Tibial nerve (tissue), 4 donors: ENCODE data around the gene BRD3OS. TPM values are rescaled to one million over a fixed set of nuclear protein-coding genes. Genes with fewer than 3 reads are reported as not detected.

Experiments
- DNase-seq, 2 donors: peaks; one replicate each; pipeline ENCODE4 v3.0.0-alpha.2; 2019; ENCODE audit warnings: low spot score in 2 of 2
- H3K27ac ChIP-seq, 4 donors: fragments of 200-600 bp; sonication (generic) in 3 of 4; one replicate each; pipeline ENCODE4 v1.5.1; 2017 to 2019; ENCODE audit warnings: mild to moderate bottlenecking in 1 of 4
- H3K27me3 ChIP-seq, 2 donors: fragments of 200-600 bp; sonication (generic) in 1 of 2; one replicate each; pipeline versions ENCODE4 v1.5.1 to v1.6.0; 2017 to 2019
- H3K36me3 ChIP-seq, 3 donors: fragments of 200-600 bp; sonication (generic); one replicate each; pipeline ENCODE4 v1.5.1; 2018 to 2019
- H3K4me1 ChIP-seq, 4 donors: fragments of 200-600 bp; sonication (generic) in 3 of 4; one replicate each; pipeline ENCODE4 v1.5.1; 2017 to 2019
- H3K4me3 ChIP-seq, 4 donors: fragments of 200-600 bp; sonication (generic) in 3 of 4; one replicate each; pipeline ENCODE4 v1.5.1; 2017 to 2019; ENCODE audit warnings: mild to moderate bottlenecking in 1 of 4, moderate library complexity in 1 of 4
- H3K9me3 ChIP-seq, 4 donors: fragments of 200-600 bp; sonication (generic) in 3 of 4; one replicate each; pipeline ENCODE4 v1.5.1; 2017 to 2019
- EP300 ChIP-seq, 2 donors: sonication (generic); formaldehyde crosslinking; IDR thresholded peaks; one replicate each; pipeline ENCODE4 v1.6.1; 2017; ENCODE audit warnings: antibody characterized with exemption in 2 of 2, mild to moderate bottlenecking in 1 of 2
- POLR2A ChIP-seq, 2 donors: fragments of 450-650 bp; IDR thresholded peaks; one replicate each; pipeline ENCODE4 v1.6.1; 2017; ENCODE audit warnings: antibody characterized with exemption in 2 of 2, mild to moderate bottlenecking in 2 of 2, moderate library complexity in 2 of 2
- WGBS, 2 donors: methylation state at CpG; one replicate each; pipeline ENCODE4 v1.1.5; 2018; 5-methylcytosine and 5-hydroxymethylcytosine counted together
- total RNA-seq, 4 donors: library from RNA; depleted of rRNA; stranded (reverse); fragments of >200 nt; gene quantifications; one replicate each; pipeline ENCODE4 v1.1.0, GENCODE V29; 2016
- TF ChIP-seq, protein P1 (sequence below), 5 experiments: fragments of 200-600 bp in 3 of 5; fragments of 450-650 bp in 2 of 5; sonication (generic) in 3 of 5; IDR thresholded peaks; one replicate each; pipeline ENCODE4 v1.5.1; 2016 to 2019; ENCODE audit warnings: antibody characterized with exemption in 5 of 5, mild to moderate bottlenecking in 3 of 5, moderate library complexity in 2 of 5

Gene BRD3OS
- total RNA-seq, 4 donors from 2014 or later = 9.2 to 28.2 (median 13.7) TPM

GRCh38 chr9:134031783-134032182, 6.5 kb downstream of the BRD3OS start:
- peaks cover 0 to 98% (median 36%) of the 10 kb centered on the region in 3 donors for H3K36me3 ChIP-seq
- DNase-seq = no peak
- H3K4me1 ChIP-seq = peaks cover 0 to 2% (median 0%) of the 10 kb centered on the region in 4 donors
- no peak for TF ChIP-seq EP300 (IDR thresholded peaks at IDR 0.05)
- TF ChIP-seq, protein P1, sequence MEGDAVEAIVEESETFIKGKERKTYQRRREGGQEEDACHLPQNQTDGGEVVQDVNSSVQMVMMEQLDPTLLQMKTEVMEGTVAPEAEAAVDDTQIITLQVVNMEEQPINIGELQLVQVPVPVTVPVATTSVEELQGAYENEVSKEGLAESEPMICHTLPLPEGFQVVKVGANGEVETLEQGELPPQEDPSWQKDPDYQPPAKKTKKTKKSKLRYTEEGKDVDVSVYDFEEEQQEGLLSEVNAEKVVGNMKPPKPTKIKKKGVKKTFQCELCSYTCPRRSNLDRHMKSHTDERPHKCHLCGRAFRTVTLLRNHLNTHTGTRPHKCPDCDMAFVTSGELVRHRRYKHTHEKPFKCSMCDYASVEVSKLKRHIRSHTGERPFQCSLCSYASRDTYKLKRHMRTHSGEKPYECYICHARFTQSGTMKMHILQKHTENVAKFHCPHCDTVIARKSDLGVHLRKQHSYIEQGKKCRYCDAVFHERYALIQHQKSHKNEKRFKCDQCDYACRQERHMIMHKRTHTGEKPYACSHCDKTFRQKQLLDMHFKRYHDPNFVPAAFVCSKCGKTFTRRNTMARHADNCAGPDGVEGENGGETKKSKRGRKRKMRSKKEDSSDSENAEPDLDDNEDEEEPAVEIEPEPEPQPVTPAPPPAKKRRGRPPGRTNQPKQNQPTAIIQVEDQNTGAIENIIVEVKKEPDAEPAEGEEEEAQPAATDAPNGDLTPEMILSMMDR (IDR thresholded peaks at IDR 0.05) = no peak
- TF ChIP-seq POLR2A (IDR thresholded peaks at IDR 0.05) = no peak
- H3K9me3 ChIP-seq = no peaks in the 10 kb centered on the region
- no peaks in the 10 kb centered on the region for H3K27me3 ChIP-seq
- no peak overlapping the region for H3K4me3 ChIP-seq
- WGBS, 2 donors = 81 to 83% methylated on average over 11 to 14 of the region's 14 CpGs
- no peak overlapping the region for H3K27ac ChIP-seq

- Histone ChIP-seq H3K27me3 (no peaks in the 10 kb centered on the region), H3K9me3 (peaks cover 0 to 4% (median 0%) of the 10 kb centered on the region in 4 donors), H3K27ac (no peak overlapping the region), H3K36me3 (peaks cover 0 to 100% (median 36%) of the 10 kb centered on the region in 3 donors), H3K4me3 (no peak overlapping the region), H3K4me1 (no peaks in the 10 kb centered on the region)
- no peak for DNase-seq
- TF ChIP-seq EP300 (IDR thresholded peaks at IDR 0.05) (no peak), POLR2A (IDR thresholded peaks at IDR 0.05) (no peak)
- TF ChIP-seq, protein P1 (IDR thresholded peaks at IDR 0.05) = no peak
- WGBS, 2 donors = 93% methylated on average over 40 of the region's 40 CpGs
Measured at GRCh38 chr9:134032456-134033222, 7.4 kb downstream of the BRD3OS start.

GRCh38 chr9:134033516-134034214, 8.4 kb downstream of the BRD3OS start:
- WGBS, 2 donors = 92% methylated on average over 26 of the region's 26 CpGs
- TF ChIP-seq POLR2A (IDR thresholded peaks at IDR 0.05) = no peak
- TF ChIP-seq EP300 (IDR thresholded peaks at IDR 0.05) = no peak
- TF ChIP-seq, protein P1 (IDR thresholded peaks at IDR 0.05) = no peak
- Histone ChIP-seq H3K36me3 (peaks cover 0 to 100% (median 42%) of the 10 kb centered on the region in 3 donors), H3K4me1 (no peaks in the 10 kb centered on the region), H3K9me3 (peaks cover 0 to 11% (median 0%) of the 10 kb centered on the region in 4 donors), H3K4me3 (no peak overlapping the region), H3K27ac (no peak overlapping the region), H3K27me3 (no peaks in the 10 kb centered on the region)
- no peak for DNase-seq

GRCh38 chr9:134034215-134035040, 9.1 kb downstream of the BRD3OS start:
- TF ChIP-seq, protein P1 (IDR thresholded peaks at IDR 0.05) = no peak
- no peaks in the 10 kb centered on the region for H3K27me3 ChIP-seq
- H3K4me1 ChIP-seq = no peaks in the 10 kb centered on the region
- no peak overlapping the region for H3K27ac ChIP-seq
- DNase-seq = no peak
- peaks cover 0 to 11% (median 0%) of the 10 kb centered on the region in 4 donors for H3K9me3 ChIP-seq
- peaks cover 0 to 100% (median 42%) of the 10 kb centered on the region in 3 donors for H3K36me3 ChIP-seq
- H3K4me3 ChIP-seq = no peak overlapping the region
- 92 to 94% methylated on average over 19 of the region's 19 CpGs for WGBS, 2 donors
